Smooth muscle cell (in vitro differentiated cells): ENCODE data around the gene MACROD2. TPM values are rescaled to one million over a fixed set of nuclear protein-coding genes. Genes with fewer than 3 reads are reported as not detected.

Source experiments
- DNase-seq: peaks from one replicate; lab custom pipeline; 2025; ENCODE audit not compliant: unreplicated experiment; lab: John Stamatoyannopoulos, UW
- H2AFZ ChIP-seq: fragments of 200-600 bp; sonication (generic); 2 replicates; pipeline ENCODE4 v1.6.0; 2016; ENCODE audit warnings: antibody characterized with exemption, low read depth, mild to moderate bottlenecking
- H3F3A ChIP-seq: fragments of 200-600 bp; sonication (generic); 2 replicates; pipeline ENCODE4 v1.6.0; 2017; ENCODE audit warnings: antibody characterized with exemption, low read depth
- H3K27ac ChIP-seq: fragments of 200-600 bp; sonication (generic); 2 replicates; pipeline ENCODE4 v1.5.1; 2016; ENCODE audit warnings: low read depth, mild to moderate bottlenecking
- H3K27me3 ChIP-seq: fragments of 200-600 bp; sonication (generic); 2 replicates; pipeline ENCODE4 v1.6.1; 2016; ENCODE audit warnings: low read depth, mild to moderate bottlenecking
- H3K36me3 ChIP-seq: fragments of 200-600 bp; sonication (generic); 2 replicates; pipeline ENCODE4 v1.5.1; 2016; ENCODE audit warnings: low read depth
- H3K4me1 ChIP-seq: fragments of 200-600 bp; sonication (generic); 2 replicates; pipeline ENCODE4 v1.5.1; 2016; ENCODE audit warnings: low read depth
- H3K4me2 ChIP-seq: fragments of 200-600 bp; sonication (generic); 2 replicates; pipeline ENCODE4 v1.6.0; 2016; ENCODE audit warnings: mild to moderate bottlenecking
- H3K4me3 ChIP-seq: fragments of 200-600 bp; sonication (generic); 2 replicates; pipeline ENCODE4 v1.5.1; 2016; ENCODE audit warnings: mild to moderate bottlenecking
- H3K79me2 ChIP-seq: fragments of 200-600 bp; sonication (generic); 2 replicates; pipeline ENCODE4 v1.6.0; 2016; ENCODE audit warnings: low read depth, mild to moderate bottlenecking
- H3K9ac ChIP-seq: fragments of 200-600 bp; sonication (generic); 2 replicates; pipeline ENCODE4 v1.6.0; 2016; ENCODE audit warnings: low read depth
- H3K9me3 ChIP-seq: fragments of 200-600 bp; sonication (generic); replicated peaks from 2 replicates; pipeline ENCODE4 v1.5.1; 2016; ENCODE audit warnings: low read depth
- H4K20me1 ChIP-seq: fragments of 200-600 bp; sonication (generic); 2 replicates; pipeline ENCODE4 v1.6.0; 2016; ENCODE audit warnings: low read depth
- CTCF ChIP-seq: fragments of 200-600 bp; sonication (generic); IDR thresholded peaks from 2 replicates; pipeline ENCODE4 v1.5.1; 2017; ENCODE audit warnings: borderline replicate concordance, mild to moderate bottlenecking, antibody characterized with exemption; ENCODE audit not compliant: insufficient read depth, poor library complexity, severe bottlenecking
- WGBS: methylation state at CpG from one replicate; pipeline ENCODE4 v1.1.7; 2016; ENCODE audit warnings: low lambda C conversion rate; 5-methylcytosine and 5-hydroxymethylcytosine counted together
- polyA plus RNA-seq: library from polyadenylated mRNA; unstranded; fragments of >200 nt; fragmentation: Nextera tagmentation; extraction: Ambion mirVana; gene quantifications from 2 replicates; pipeline ENCODE4 v1.2.1, GENCODE V29; 2016
- total RNA-seq: library from RNA; depleted of rRNA; stranded (reverse); fragments of >200 nt; gene quantifications from 2 replicates; pipeline ENCODE4 v1.2.3, GENCODE V29; 2014

The MACROD2 gene
- total and polyA plus RNA-seq, 2 experiments from 2014 or later: 0.04 to 0.32 TPM

GRCh38 chr20:15619816-15620215 is 1624.5 kb downstream of the MACROD2 start:
- Histone ChIP-seq H3K27ac (no peak overlapping the region), H4K20me1 (no peaks in the 10 kb centered on the region), H2AFZ (no peak overlapping the region), H3K27me3 (no peaks in the 10 kb centered on the region), H3K79me2 (no peaks in the 10 kb centered on the region), H3F3A (peaks cover 10% of the 10 kb centered on the region), H3K4me2 (no peak overlapping the region), H3K4me1 (no peaks in the 10 kb centered on the region), H3K9ac (no peak overlapping the region), H3K9me3 (no peaks in the 10 kb centered on the region), H3K36me3 (no peaks in the 10 kb centered on the region), H3K4me3 (no peak overlapping the region)
- no peak for TF ChIP-seq CTCF
- 82% methylated on average over 6 of the region's 6 CpGs for WGBS
- no peak for DNase-seq

GRCh38 chr20:15622368-15622767 is 1627.1 kb downstream of the MACROD2 start:
- Histone ChIP-seq H2AFZ (no peak overlapping the region), H3K4me3 (no peak overlapping the region), H3K4me1 (no peaks in the 10 kb centered on the region), H4K20me1 (no peaks in the 10 kb centered on the region), H3K27me3 (no peaks in the 10 kb centered on the region), H3F3A (peaks cover 5% of the 10 kb centered on the region), H3K36me3 (no peaks in the 10 kb centered on the region), H3K4me2 (no peak overlapping the region), H3K27ac (no peak overlapping the region), H3K9me3 (no peaks in the 10 kb centered on the region), H3K79me2 (no peaks in the 10 kb centered on the region), H3K9ac (no peak overlapping the region)
- TF ChIP-seq CTCF: no peak
- WGBS: 93% methylated on average over 6 of the region's 6 CpGs
- no peak for DNase-seq

- no peaks in the 10 kb centered on the region for H4K20me1 ChIP-seq
- no peaks in the 10 kb centered on the region for H3K36me3 ChIP-seq
- H3K4me2 ChIP-seq: no peak overlapping the region
- no peaks in the 10 kb centered on the region for H3K27me3 ChIP-seq
- no peaks in the 10 kb centered on the region for H3K4me1 ChIP-seq
- no peak overlapping the region for H3K9ac ChIP-seq
- H2AFZ ChIP-seq: no peak overlapping the region
- H3F3A ChIP-seq: peaks cover 5% of the 10 kb centered on the region
- no peak for DNase-seq
- H3K9me3 ChIP-seq: no peaks in the 10 kb centered on the region
- H3K27ac ChIP-seq: no peak overlapping the region
- H3K79me2 ChIP-seq: no peaks in the 10 kb centered on the region
- H3K4me3 ChIP-seq: no peak overlapping the region
- no peak for TF ChIP-seq CTCF
- 94% methylated on average over 2 of the region's 2 CpGs for WGBS
Observed at GRCh38 chr20:15623215-15623614, 1627.9 kb downstream of the MACROD2 start.

GRCh38 chr20:15625981-15626380 is 1630.7 kb downstream of the MACROD2 start:
- Histone ChIP-seq H4K20me1 (no peaks in the 10 kb centered on the region), H2AFZ (no peak overlapping the region), H3K4me3 (no peak overlapping the region), H3K79me2 (no peaks in the 10 kb centered on the region), H3K4me2 (no peak overlapping the region), H3F3A (no peaks in the 10 kb centered on the region), H3K4me1 (no peaks in the 10 kb centered on the region), H3K9me3 (no peaks in the 10 kb centered on the region), H3K27me3 (no peaks in the 10 kb centered on the region), H3K27ac (no peak overlapping the region), H3K9ac (no peak overlapping the region), H3K36me3 (no peaks in the 10 kb centered on the region)
- 96% methylated on average over 2 of the region's 2 CpGs for WGBS
- no peak for DNase-seq
- TF ChIP-seq CTCF: no peak
